ENCODE data around the gene FCN2. TPM values are rescaled to one million over a fixed set of nuclear protein-coding genes. Genes with fewer than 3 reads are reported as not detected.

FCN2 gene
- total RNA-seq, 2 donors from 2014 or later, result not detected

GRCh38 chr9:134892221-134892620 is 11.6 kb downstream of the FCN2 start:
- ATAC-seq, result no peak
- no peaks in the 10 kb centered on the region for H3K27me3 ChIP-seq
- TF ChIP-seq CTCF (IDR thresholded peaks at IDR 0.05) (no peak), POLR2A (IDR thresholded peaks at IDR 0.05) (no peak)
- H3K36me3 ChIP-seq (replicated peaks in 1 of 2; ENCODE audit: insufficient read depth in 1 of 2, low read depth in 2 of 2), result no peaks in the 10 kb centered on the region
- intact Hi-C loops (cut with DNase I), result no loop called here
- DNase-seq, result no peak
- H3K4me1 ChIP-seq, result no peaks in the 10 kb centered on the region
- no peak overlapping the region for H3K27ac ChIP-seq
- peaks cover 0 to 4% (median 0%) of the 10 kb centered on the region in 3 donors for H3K9me3 ChIP-seq
- H3K4me3 ChIP-seq, result no peak overlapping the region
- 60 to 86% methylated on average over 4 to 6 of the region's 6 CpGs for WGBS, 2 donors

GRCh38 chr9:134892820-134893420 is 12.3 kb downstream of the FCN2 start:
- Histone ChIP-seq H3K4me1 (no peaks in the 10 kb centered on the region), H3K9me3 (peaks cover 0 to 4% (median 0%) of the 10 kb centered on the region in 3 donors), H3K4me3 (no peak overlapping the region), H3K36me3 (replicated peaks in 1 of 2; ENCODE audit: insufficient read depth in 1 of 2, low read depth in 2 of 2) (no peaks in the 10 kb centered on the region), H3K27me3 (no peaks in the 10 kb centered on the region), H3K27ac (no peak overlapping the region)
- no peak for DNase-seq
- TF ChIP-seq CTCF (IDR thresholded peaks at IDR 0.05), result no peak
- TF ChIP-seq POLR2A (IDR thresholded peaks at IDR 0.05), result no peak
- 75 to 80% methylated on average over 7 of the region's 7 CpGs for WGBS, 2 donors
- no peak for ATAC-seq
- intact Hi-C loops (cut with DNase I), result no loop called here

- no peak overlapping the region for H3K27ac ChIP-seq
- no peak for ATAC-seq
- no peak overlapping the region for H3K4me3 ChIP-seq
- WGBS, 2 donors, result 83 to 87% methylated on average over 7 of the region's 7 CpGs
- TF ChIP-seq POLR2A (IDR thresholded peaks at IDR 0.05), result no peak
- no peak for TF ChIP-seq CTCF (IDR thresholded peaks at IDR 0.05)
- no peaks in the 10 kb centered on the region for H3K36me3 ChIP-seq (replicated peaks in 1 of 2; ENCODE audit: insufficient read depth in 1 of 2, low read depth in 2 of 2)
- H3K4me1 ChIP-seq, result no peaks in the 10 kb centered on the region
- no peaks in the 10 kb centered on the region for H3K27me3 ChIP-seq
- peaks cover 0 to 4% (median 0%) of the 10 kb centered on the region in 3 donors for H3K9me3 ChIP-seq
- intact Hi-C loops (cut with DNase I), result no loop called here
- no peak for DNase-seq
These were observed 13.7 kb downstream of the FCN2 start for GRCh38 chr9:134894136-134894860.

- ATAC-seq, result no peak
- 63 to 74% methylated on average over 3 of the region's 3 CpGs for WGBS, 2 donors
These were observed 14.5 kb downstream of the FCN2 start for GRCh38 chr9:134895097-134895496.

More at GRCh38 chr9:134895097-134895496, 14.5 kb downstream of the FCN2 start:
- DNase-seq, result no peak
- TF ChIP-seq POLR2A (IDR thresholded peaks at IDR 0.05) (no peak), CTCF (IDR thresholded peaks at IDR 0.05) (no peak)
- no peak overlapping the region for H3K4me3 ChIP-seq
- no peaks in the 10 kb centered on the region for H3K27me3 ChIP-seq
- intact Hi-C loops (cut with DNase I), result no loop called here
- H3K27ac ChIP-seq, result no peak overlapping the region
- peaks cover 0 to 9% (median 0%) of the 10 kb centered on the region in 3 donors for H3K9me3 ChIP-seq
- no peaks in the 10 kb centered on the region for H3K4me1 ChIP-seq
- no peaks in the 10 kb centered on the region for H3K36me3 ChIP-seq (replicated peaks in 1 of 2; ENCODE audit: insufficient read depth in 1 of 2, low read depth in 2 of 2)

Data from body of pancreas (tissue), 4 donors.